ENCODE data around the gene CISD2.
A peak's percentile ranks its signal among the peaks of the same experiment; 100 is the strongest.
"Not testable (repeated sequence)": the region's sequence is repeated elsewhere in the genome, so short reads cannot be mapped to it uniquely, and the experiment has no call there.

The CISD2 gene

GRCh38 chr4:102868781-102869568, at the start of gene CISD2:
Gene CISD2, plus strand, starts transcription at chr4:102868992. Its CDS starts 93 bp downstream, at chr4:102869085.
- peak; percentile 74 to 82 (median 79) for DNase-seq (ENCODE audit: low read depth in 3 of 3)

- not testable (repeated sequence) for DNase-seq (ENCODE audit: low read depth in 3 of 3)
These were observed 49.7 kb upstream of the CISD2 start for GRCh38 chr4:102819100-102819499.

- DNase-seq (ENCODE audit: low read depth in 3 of 3) = no peak
These were observed 49.0 kb upstream of the CISD2 start for GRCh38 chr4:102819588-102820365.

- no peak for DNase-seq (ENCODE audit: low read depth in 3 of 3)
These were observed 45.3 kb upstream of the CISD2 start for GRCh38 chr4:102823464-102823863.

- DNase-seq (ENCODE audit: low read depth in 3 of 3) = no peak
These were observed 44.9 kb upstream of the CISD2 start for GRCh38 chr4:102823897-102824296.

- DNase-seq (ENCODE audit: low read depth in 3 of 3) = no peak
These were observed 44.4 kb upstream of the CISD2 start for GRCh38 chr4:102824398-102824797.

- no peak for DNase-seq (ENCODE audit: low read depth in 3 of 3)
These were observed 43.3 kb upstream of the CISD2 start for GRCh38 chr4:102825261-102826091.

GRCh38 chr4:102826105-102826889, 42.5 kb upstream of the CISD2 start:
- peak in 1 of 3 experiments; percentile 64 for DNase-seq (ENCODE audit: low read depth in 3 of 3)

GRCh38 chr4:102826890-102827673, 41.7 kb upstream of the CISD2 start, which contains the start of gene UBE2D3:
Gene UBE2D3, minus strand, starts transcription at chr4:102827551. Its CDS starts 1,043 bp downstream, at chr4:102826508.
- DNase-seq (ENCODE audit: low read depth in 3 of 3) = peak; percentile 89 to 92 (median 91)

- DNase-seq (ENCODE audit: low read depth in 3 of 3) = peak; percentile 94 to 99 (median 98)
These were observed 40.9 kb upstream of the CISD2 start for GRCh38 chr4:102827674-102828496.

- no peak for DNase-seq (ENCODE audit: low read depth in 3 of 3)
These were observed 40.3 kb upstream of the CISD2 start for GRCh38 chr4:102828497-102828808.

- DNase-seq (ENCODE audit: low read depth in 3 of 3) = no peak
These were observed 39.0 kb upstream of the CISD2 start for GRCh38 chr4:102829803-102830202.

GRCh38 chr4:102832105-102832504, 36.7 kb upstream of the CISD2 start:
- DNase-seq (ENCODE audit: low read depth in 3 of 3) = no peak

GRCh38 chr4:102832667-102833066, 36.1 kb upstream of the CISD2 start:
- no peak for DNase-seq (ENCODE audit: low read depth in 3 of 3)

GRCh38 chr4:102836596-102836995, 32.2 kb upstream of the CISD2 start:
- DNase-seq (ENCODE audit: low read depth in 3 of 3) = no peak

- DNase-seq (ENCODE audit: low read depth in 3 of 3) = no peak
These were observed 26.4 kb upstream of the CISD2 start for GRCh38 chr4:102842367-102842766.

GRCh38 chr4:102843273-102843672, 25.5 kb upstream of the CISD2 start:
- no peak for DNase-seq (ENCODE audit: low read depth in 3 of 3)

GRCh38 chr4:102843938-102844337, 24.9 kb upstream of the CISD2 start:
- DNase-seq (ENCODE audit: low read depth in 3 of 3) = no peak

- DNase-seq (ENCODE audit: low read depth in 3 of 3) = no peak
These were observed 21.1 kb upstream of the CISD2 start for GRCh38 chr4:102847687-102848086.

All from stimulated activated CD4-positive, alpha-beta T cell treated with anti-CD3 and anti-CD28 coated beads, TNF-alpha, amount 100 ng/mL, for 4 hours (primary cell).